ENCODE data around the gene SND1. TPM values are rescaled to one million over a fixed set of nuclear protein-coding genes. Genes with fewer than 3 reads are reported as not detected.

SND1 gene
- total RNA-seq, 1 experiment from 2014 or later = 139 TPM

GRCh38 chr7:127932496-127932895 is 280.5 kb downstream of the SND1 start:
- no peak for TF ChIP-seq CTCF (conservative IDR thresholded peaks at IDR 0.05; ENCODE audit: low read depth, low read length)
- no peak for TF ChIP-seq EZH2phosphoT487 (IDR thresholded peaks at IDR 0.05; ENCODE audit: borderline replicate concordance, low read length)
- no peak for TF ChIP-seq EZH2 (IDR thresholded peaks at IDR 0.05; ENCODE audit: low read length, unreplicated experiment)
- Histone ChIP-seq H3K79me2 (ENCODE audit: low read length) (no peaks in the 10 kb centered on the region), H3K4me2 (ENCODE audit: low read length) (no peak overlapping the region), H3K36me3 (ENCODE audit: low read depth, low read length) (peaks cover 35% of the 10 kb centered on the region), H3K9ac (ENCODE audit: low read length) (no peak overlapping the region), H2AFZ (ENCODE audit: low read length) (no peak overlapping the region), H4K20me1 (ENCODE audit: low read length) (no peaks in the 10 kb centered on the region), H3K4me1 (ENCODE audit: insufficient read depth, low read length) (no peaks in the 10 kb centered on the region), H3K9me3 (ENCODE audit: low read length) (no peaks in the 10 kb centered on the region), H3K27ac (ENCODE audit: low read length) (no peak overlapping the region), H3K9me2 (replicated peaks; ENCODE audit: low read length) (no peaks in the 10 kb centered on the region), H3F3A (ENCODE audit: low read length, unreplicated experiment) (no peaks in the 10 kb centered on the region), H3K27me3 (ENCODE audit: low read length) (no peaks in the 10 kb centered on the region), H3K4me3 (ENCODE audit: low read length) (no peak overlapping the region)
- no TSS peak for BruUV-seq (replicated peaks)
- intact Hi-C loops (cut with micrococcal nuclease) = no loop called here
- CTCF ChIA-PET = no interaction called here
- POLR2A ChIA-PET (ENCODE audit: unreplicated experiment) = no interaction called here
- ATAC-seq (no peak), DNase-seq (no peak)

- DNase-seq (no peak), ATAC-seq (no peak)
- Histone ChIP-seq H4K20me1 (ENCODE audit: low read length) (no peaks in the 10 kb centered on the region), H3K9ac (ENCODE audit: low read length) (no peak overlapping the region), H3K4me1 (ENCODE audit: insufficient read depth, low read length) (no peaks in the 10 kb centered on the region), H3F3A (ENCODE audit: low read length, unreplicated experiment) (no peaks in the 10 kb centered on the region), H3K27ac (ENCODE audit: low read length) (no peak overlapping the region), H2AFZ (ENCODE audit: low read length) (no peak overlapping the region), H3K9me2 (replicated peaks; ENCODE audit: low read length) (no peaks in the 10 kb centered on the region), H3K9me3 (ENCODE audit: low read length) (no peaks in the 10 kb centered on the region), H3K27me3 (ENCODE audit: low read length) (no peaks in the 10 kb centered on the region), H3K79me2 (ENCODE audit: low read length) (no peaks in the 10 kb centered on the region), H3K4me2 (ENCODE audit: low read length) (no peak overlapping the region), H3K36me3 (ENCODE audit: low read depth, low read length) (peaks cover 35% of the 10 kb centered on the region), H3K4me3 (ENCODE audit: low read length) (no peak overlapping the region)
- TF ChIP-seq EZH2 (IDR thresholded peaks at IDR 0.05; ENCODE audit: low read length, unreplicated experiment) (no peak), EZH2phosphoT487 (IDR thresholded peaks at IDR 0.05; ENCODE audit: borderline replicate concordance, low read length) (no peak), CTCF (conservative IDR thresholded peaks at IDR 0.05; ENCODE audit: low read depth, low read length) (no peak)
- ChIA-PET CTCF (no interaction called here), POLR2A (ENCODE audit: unreplicated experiment) (no interaction called here)
- BruUV-seq (replicated peaks) = no TSS peak
- intact Hi-C loops (cut with micrococcal nuclease) = no loop called here
Observed at GRCh38 chr7:127933146-127933545, 281.2 kb downstream of the SND1 start.

GRCh38 chr7:127934711-127935110 is 282.7 kb downstream of the SND1 start:
- ATAC-seq = no peak
- no peaks in the 10 kb centered on the region for H3K27me3 ChIP-seq (ENCODE audit: low read length)
- peaks cover 6% of the 10 kb centered on the region; the same call in 1 of the 2 replicates for H3K4me1 ChIP-seq (ENCODE audit: insufficient read depth, low read length)
- POLR2A ChIA-PET (ENCODE audit: unreplicated experiment) = no interaction called here
- H2AFZ ChIP-seq (ENCODE audit: low read length) = no peak overlapping the region
- H3K9me2 ChIP-seq (replicated peaks; ENCODE audit: low read length) = no peaks in the 10 kb centered on the region
- no peaks in the 10 kb centered on the region for H3F3A ChIP-seq (ENCODE audit: low read length, unreplicated experiment)
- H3K4me3 ChIP-seq (ENCODE audit: low read length) = no peak overlapping the region
- peaks cover 29% of the 10 kb centered on the region for H3K36me3 ChIP-seq (ENCODE audit: low read depth, low read length)
- BruUV-seq (replicated peaks) = no TSS peak
- no peaks in the 10 kb centered on the region for H3K9me3 ChIP-seq (ENCODE audit: low read length)
- intact Hi-C loops (cut with micrococcal nuclease) = no loop called here
- no peaks in the 10 kb centered on the region for H4K20me1 ChIP-seq (ENCODE audit: low read length)
- H3K27ac ChIP-seq (ENCODE audit: low read length) = no peak overlapping the region
- no peak overlapping the region for H3K4me2 ChIP-seq (ENCODE audit: low read length)
- H3K79me2 ChIP-seq (ENCODE audit: low read length) = no peaks in the 10 kb centered on the region
- CTCF ChIA-PET = no interaction called here
- no peak for DNase-seq
- TF ChIP-seq CTCF (conservative IDR thresholded peaks at IDR 0.05; ENCODE audit: low read depth, low read length) (no peak), EZH2 (IDR thresholded peaks at IDR 0.05; ENCODE audit: low read length, unreplicated experiment) (no peak), EZH2phosphoT487 (IDR thresholded peaks at IDR 0.05; ENCODE audit: borderline replicate concordance, low read length) (no peak)
- H3K9ac ChIP-seq (ENCODE audit: low read length) = no peak overlapping the region

Measured in PC-3 (cell line).